ENCODE results near the gene ARL15. TPM values are rescaled to one million over a fixed set of nuclear protein-coding genes. Genes with fewer than 3 reads are reported as not detected.

ARL15 gene
- total RNA-seq, 1 donor from 2014 or later, result 29.5 TPM

DNA sequence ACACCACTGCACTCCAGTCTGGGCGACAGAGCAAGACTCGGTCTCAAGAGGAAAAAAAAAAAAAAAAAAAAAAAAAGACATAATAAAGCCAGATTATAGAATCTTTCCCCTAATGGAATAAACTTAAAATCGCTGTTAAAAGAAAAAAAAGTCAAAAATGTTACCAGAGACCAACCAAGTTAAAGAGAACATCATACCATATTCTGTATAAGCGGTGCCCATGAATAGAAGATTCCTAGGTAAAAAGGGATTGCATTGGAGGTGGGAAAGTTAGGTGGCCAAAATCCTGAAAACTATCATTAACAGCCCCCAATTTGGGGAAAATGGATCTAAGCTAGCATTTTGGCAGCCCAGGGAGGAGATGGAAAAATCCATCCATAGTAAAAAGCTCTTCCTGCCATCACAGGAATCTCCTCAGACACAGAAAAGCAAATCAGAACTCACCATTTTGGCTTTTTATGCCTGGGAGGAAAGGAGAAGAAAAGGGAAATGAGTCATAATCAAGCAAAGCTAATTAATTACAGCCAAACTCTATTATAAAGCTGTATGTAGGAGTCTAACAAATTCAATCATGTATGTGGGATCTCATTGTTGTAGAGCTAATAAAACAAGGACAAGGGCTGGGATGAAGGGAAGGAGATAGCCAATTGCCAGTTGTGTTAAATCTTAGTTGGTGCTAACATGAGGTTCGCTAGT, 363.8 kb downstream of the ARL15 start:
- ATAC-seq (no peak), DNase-seq (no peak)
- H3K27ac ChIP-seq, result no peak overlapping the region
- H3K27me3 ChIP-seq, result no peaks in the 10 kb centered on the region
- TF ChIP-seq, protein P1, sequence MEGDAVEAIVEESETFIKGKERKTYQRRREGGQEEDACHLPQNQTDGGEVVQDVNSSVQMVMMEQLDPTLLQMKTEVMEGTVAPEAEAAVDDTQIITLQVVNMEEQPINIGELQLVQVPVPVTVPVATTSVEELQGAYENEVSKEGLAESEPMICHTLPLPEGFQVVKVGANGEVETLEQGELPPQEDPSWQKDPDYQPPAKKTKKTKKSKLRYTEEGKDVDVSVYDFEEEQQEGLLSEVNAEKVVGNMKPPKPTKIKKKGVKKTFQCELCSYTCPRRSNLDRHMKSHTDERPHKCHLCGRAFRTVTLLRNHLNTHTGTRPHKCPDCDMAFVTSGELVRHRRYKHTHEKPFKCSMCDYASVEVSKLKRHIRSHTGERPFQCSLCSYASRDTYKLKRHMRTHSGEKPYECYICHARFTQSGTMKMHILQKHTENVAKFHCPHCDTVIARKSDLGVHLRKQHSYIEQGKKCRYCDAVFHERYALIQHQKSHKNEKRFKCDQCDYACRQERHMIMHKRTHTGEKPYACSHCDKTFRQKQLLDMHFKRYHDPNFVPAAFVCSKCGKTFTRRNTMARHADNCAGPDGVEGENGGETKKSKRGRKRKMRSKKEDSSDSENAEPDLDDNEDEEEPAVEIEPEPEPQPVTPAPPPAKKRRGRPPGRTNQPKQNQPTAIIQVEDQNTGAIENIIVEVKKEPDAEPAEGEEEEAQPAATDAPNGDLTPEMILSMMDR (IDR thresholded peaks at IDR 0.05), result no peak
- no peaks in the 10 kb centered on the region for H3K9me3 ChIP-seq
- H3K36me3 ChIP-seq, result no peaks in the 10 kb centered on the region
- no peaks in the 10 kb centered on the region for H3K4me1 ChIP-seq
- intact Hi-C loops (cut with DNase I), result no loop called here
- H3K4me3 ChIP-seq, result no peak overlapping the region

DNA sequence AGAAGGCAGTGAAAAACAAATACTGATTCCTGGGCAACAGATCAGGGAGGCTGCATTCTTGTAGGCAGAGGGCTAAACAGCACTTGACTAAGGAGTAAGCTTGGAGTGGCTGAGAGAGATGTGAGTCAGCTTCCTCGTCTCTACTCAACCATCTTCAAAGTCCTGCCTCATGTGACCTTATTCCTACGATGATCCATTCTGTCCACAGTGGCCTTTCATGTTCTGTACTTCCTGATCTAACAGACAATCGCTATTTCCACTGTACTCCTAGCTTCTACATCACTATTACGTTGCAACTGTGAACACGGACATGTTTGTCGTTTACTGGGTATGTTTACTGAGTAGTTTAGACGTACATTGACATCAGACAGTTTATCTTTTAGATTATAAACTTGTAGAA, 365.4 kb downstream of the ARL15 start:
- TF ChIP-seq, protein P1 (IDR thresholded peaks at IDR 0.05), result no peak
- intact Hi-C loops (cut with DNase I), result no loop called here
- Histone ChIP-seq H3K27ac (no peak overlapping the region), H3K4me1 (no peaks in the 10 kb centered on the region), H3K9me3 (no peaks in the 10 kb centered on the region), H3K27me3 (no peaks in the 10 kb centered on the region), H3K36me3 (no peaks in the 10 kb centered on the region), H3K4me3 (no peak overlapping the region)
- DNase-seq (no peak), ATAC-seq (peak; percentile 55)

DNA sequence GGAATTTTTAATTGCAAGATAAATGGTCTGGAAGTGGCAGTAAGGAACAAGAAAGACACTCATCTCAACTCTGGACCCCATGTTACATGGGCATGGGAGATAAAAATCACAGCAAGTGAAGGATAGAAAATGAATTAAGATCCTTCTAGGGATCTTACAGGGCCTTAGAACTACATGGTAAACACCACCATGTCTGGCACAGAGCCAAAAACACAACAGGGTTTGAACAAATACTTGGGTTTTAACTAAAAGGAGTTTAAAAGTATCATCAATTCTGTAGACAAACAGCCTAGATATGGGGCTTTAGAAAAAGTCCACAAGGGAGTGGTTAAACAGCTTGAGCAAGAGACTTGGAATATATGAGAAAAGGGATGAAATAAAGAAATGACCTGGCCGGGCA, 366.4 kb downstream of the ARL15 start:
- H3K27ac ChIP-seq, result no peak overlapping the region
- TF ChIP-seq, protein P1 (IDR thresholded peaks at IDR 0.05), result no peak
- no peaks in the 10 kb centered on the region for H3K27me3 ChIP-seq
- no peaks in the 10 kb centered on the region for H3K9me3 ChIP-seq
- ATAC-seq (no peak), DNase-seq (no peak)
- no peaks in the 10 kb centered on the region for H3K36me3 ChIP-seq
- H3K4me1 ChIP-seq, result no peaks in the 10 kb centered on the region
- intact Hi-C loops (cut with DNase I), result no loop called here
- H3K4me3 ChIP-seq, result no peak overlapping the region

DNA sequence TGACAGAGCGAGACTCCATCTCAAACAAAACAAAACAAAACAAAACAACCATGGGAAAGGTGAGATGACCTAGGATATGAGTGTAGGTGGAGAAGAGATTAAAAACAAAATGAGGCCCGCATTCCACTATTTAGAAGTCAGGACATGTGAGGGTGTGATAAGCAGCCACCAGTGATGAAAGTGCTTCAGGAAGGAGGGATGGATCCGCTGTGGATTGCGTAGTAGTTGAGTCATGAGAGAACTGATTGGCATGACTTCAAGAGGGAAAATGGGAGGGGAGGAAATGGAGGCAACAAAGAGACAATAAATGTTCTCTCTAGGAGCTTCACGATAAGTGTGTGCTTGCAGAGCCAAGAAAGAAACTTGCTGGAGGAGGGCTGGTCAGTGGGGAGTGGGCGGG, 367.6 kb downstream of the ARL15 start:
- DNase-seq (no peak), ATAC-seq (no peak)
- Histone ChIP-seq H3K36me3 (no peaks in the 10 kb centered on the region), H3K9me3 (no peaks in the 10 kb centered on the region), H3K4me1 (no peaks in the 10 kb centered on the region), H3K4me3 (no peak overlapping the region), H3K27ac (no peak overlapping the region), H3K27me3 (no peaks in the 10 kb centered on the region)
- intact Hi-C loops (cut with DNase I), result no loop called here
- TF ChIP-seq, protein P1 (IDR thresholded peaks at IDR 0.05), result no peak

DNA sequence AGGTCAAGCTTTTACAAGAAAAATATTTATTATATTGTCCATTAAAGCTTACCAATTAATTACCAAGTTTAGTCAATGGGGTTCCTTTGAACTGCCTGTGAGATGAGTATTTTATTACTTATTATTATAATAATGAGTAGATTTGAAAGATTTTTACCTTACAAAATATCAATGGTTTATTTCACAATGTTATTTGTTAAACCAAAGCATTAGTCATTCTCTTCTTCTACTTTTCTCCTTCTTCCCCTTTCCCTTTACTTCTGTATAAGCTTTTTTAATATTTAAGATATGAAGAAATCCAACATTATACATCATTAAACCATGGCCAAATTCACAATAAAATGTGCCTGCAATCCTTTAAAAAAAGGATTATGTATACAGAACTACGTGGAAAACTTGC, 369.5 kb downstream of the ARL15 start:
- H3K27me3 ChIP-seq, result no peaks in the 10 kb centered on the region
- intact Hi-C loops (cut with DNase I), result no loop called here
- H3K4me1 ChIP-seq, result no peaks in the 10 kb centered on the region
- no peak for DNase-seq
- H3K9me3 ChIP-seq, result no peaks in the 10 kb centered on the region
- H3K36me3 ChIP-seq, result no peaks in the 10 kb centered on the region
- TF ChIP-seq, protein P1 (IDR thresholded peaks at IDR 0.05), result no peak
- H3K4me3 ChIP-seq, result no peak overlapping the region
- H3K27ac ChIP-seq, result no peak overlapping the region
- no peak for ATAC-seq

DNA sequence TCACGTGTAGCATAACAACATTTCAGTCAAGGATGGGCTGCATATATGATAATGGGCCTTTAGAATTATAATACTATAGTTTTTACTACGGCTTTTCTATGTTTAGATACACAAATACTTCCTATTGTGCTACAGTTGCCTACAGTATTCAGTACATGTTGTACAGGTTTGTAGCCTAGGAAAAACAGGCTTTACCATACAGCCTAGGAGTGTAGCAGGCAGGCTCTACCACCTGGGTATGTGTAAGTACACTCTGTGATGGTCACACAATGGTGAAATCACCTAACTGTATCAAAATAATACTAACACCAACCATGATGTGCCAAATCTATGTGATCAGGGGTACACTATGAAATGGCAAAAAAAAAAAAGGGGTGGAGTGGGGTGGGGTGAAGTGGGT, 372.9 kb downstream of the ARL15 start:
- Histone ChIP-seq H3K9me3 (no peaks in the 10 kb centered on the region), H3K4me3 (no peak overlapping the region), H3K27me3 (no peaks in the 10 kb centered on the region), H3K27ac (no peak overlapping the region), H3K36me3 (no peaks in the 10 kb centered on the region), H3K4me1 (no peaks in the 10 kb centered on the region)
- TF ChIP-seq, protein P1 (IDR thresholded peaks at IDR 0.05), result no peak
- ATAC-seq (no peak), DNase-seq (no peak)
- intact Hi-C loops (cut with DNase I), result no loop called here
